Fibroblast of lung (primary cell): ENCODE results near the gene C5orf15.
"Not testable (repeated sequence)": the region's sequence is repeated elsewhere in the genome, so short reads cannot be mapped to it uniquely, and the experiment has no call there.

Experiments
- EZH2 ChIP-seq: IDR thresholded peaks from 2 replicates; pipeline ENCODE4 v1.5.1; 2012; ENCODE audit warnings: low read length, control low read depth, mild to moderate bottlenecking; ENCODE audit errors: missing control alignments
- TF ChIP-seq, protein P1 (sequence below), 2 donors: IDR thresholded peaks in 1 of 2; conservative IDR thresholded peaks in 1 of 2; 1 replicate in 1 of 2; 2 replicates in 1 of 2; pipeline ENCODE4 v1.5.1; 2011 to 2012; ENCODE audit warnings: low read length in 2 of 2, control low read depth in 1 of 2, inconsistent platforms in 1 of 2, low read depth in 1 of 2, mild to moderate bottlenecking in 1 of 2

DNA sequence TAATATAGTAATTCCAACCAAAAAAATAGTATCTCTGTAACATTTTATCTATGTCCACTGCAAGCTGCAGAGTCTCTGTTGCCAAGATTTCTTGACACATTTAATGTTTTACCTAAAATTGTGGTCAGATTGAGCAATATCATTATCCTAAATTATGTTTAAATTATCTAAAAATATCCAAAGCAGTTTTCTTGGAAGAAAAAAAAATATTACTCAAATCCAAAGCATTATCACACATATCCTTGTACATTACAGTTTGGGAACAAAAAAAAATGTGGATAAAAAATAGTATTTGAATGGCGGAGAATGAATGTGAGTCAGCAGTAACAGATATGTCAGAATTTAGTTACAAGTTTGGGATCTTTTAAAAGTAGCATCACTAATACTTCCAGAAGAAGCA, 12.2 kb downstream of the C5orf15 start:
- TF ChIP-seq, protein P1, sequence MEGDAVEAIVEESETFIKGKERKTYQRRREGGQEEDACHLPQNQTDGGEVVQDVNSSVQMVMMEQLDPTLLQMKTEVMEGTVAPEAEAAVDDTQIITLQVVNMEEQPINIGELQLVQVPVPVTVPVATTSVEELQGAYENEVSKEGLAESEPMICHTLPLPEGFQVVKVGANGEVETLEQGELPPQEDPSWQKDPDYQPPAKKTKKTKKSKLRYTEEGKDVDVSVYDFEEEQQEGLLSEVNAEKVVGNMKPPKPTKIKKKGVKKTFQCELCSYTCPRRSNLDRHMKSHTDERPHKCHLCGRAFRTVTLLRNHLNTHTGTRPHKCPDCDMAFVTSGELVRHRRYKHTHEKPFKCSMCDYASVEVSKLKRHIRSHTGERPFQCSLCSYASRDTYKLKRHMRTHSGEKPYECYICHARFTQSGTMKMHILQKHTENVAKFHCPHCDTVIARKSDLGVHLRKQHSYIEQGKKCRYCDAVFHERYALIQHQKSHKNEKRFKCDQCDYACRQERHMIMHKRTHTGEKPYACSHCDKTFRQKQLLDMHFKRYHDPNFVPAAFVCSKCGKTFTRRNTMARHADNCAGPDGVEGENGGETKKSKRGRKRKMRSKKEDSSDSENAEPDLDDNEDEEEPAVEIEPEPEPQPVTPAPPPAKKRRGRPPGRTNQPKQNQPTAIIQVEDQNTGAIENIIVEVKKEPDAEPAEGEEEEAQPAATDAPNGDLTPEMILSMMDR (conservative IDR thresholded peaks at IDR 0.05 in 1 of 2, IDR thresholded peaks at IDR 0.05 in 1 of 2; ENCODE audit: low read depth in 1 of 2, low read length in 2 of 2): not testable (repeated sequence)
- TF ChIP-seq EZH2: not testable (repeated sequence)
